Measurements from ENCODE around the gene HTR3A.

- TF ChIP-seq GATA2 (IDR thresholded peaks at IDR 0.05; ENCODE audit: low read depth, low read length) (no peak), GATA3 (IDR thresholded peaks at IDR 0.05; ENCODE audit: low read depth, low read length) (no peak)
These were observed 22.6 kb downstream of the HTR3A start for GRCh38 chr11:113997473-113997872.
